Activated CD8-positive, alpha-beta memory T cell treated with anti-CD3 and anti-CD28 coated beads, Interleukin-2, amount 10 ng/mL, durations not matched to agents 7 days and 5 days (primary cell): ENCODE measurements around the gene GDI1. TPM values are rescaled to one million over a fixed set of nuclear protein-coding genes. Genes with fewer than 3 reads are reported as not detected.

ENCODE experiments used
- ATAC-seq: fragments of 150-1000 bp; cut with Tn5 transposase; one replicate; pipeline ENCODE4 v1.10.0; 2021; ENCODE audit warnings: moderate library complexity
- CTCF ChIA-PET: fragments of 350-600 bp; sonication (Branson Sonifier 250); formaldehyde crosslinking; loops from one replicate; lab custom pipeline; 2021; ENCODE audit warnings: antibody characterized with exemption; lab: Charles Lee
- DNase-seq: peaks from one replicate; pipeline ENCODE4 v3.0.0-alpha.2; 2020
- H3K27ac Mint-ChIP-seq: one replicate; pipeline ENCODE4 v1.8.0; 2021; ENCODE audit warnings: mild to moderate bottlenecking, mixed read lengths
- H3K27me3 Mint-ChIP-seq: one replicate; pipeline ENCODE4 v1.8.0; 2021; ENCODE audit warnings: mixed read lengths
- H3K36me3 Mint-ChIP-seq: one replicate; pipeline ENCODE4 v1.8.0; 2021; ENCODE audit warnings: mild to moderate bottlenecking, mixed read lengths
- H3K4me1 Mint-ChIP-seq: one replicate; pipeline ENCODE4 v1.8.0; 2021; ENCODE audit warnings: mixed read lengths
- H3K4me3 Mint-ChIP-seq: one replicate; pipeline ENCODE4 v1.8.0; 2021; ENCODE audit warnings: mild to moderate bottlenecking, moderate library complexity, mixed read lengths
- H3K9me3 Mint-ChIP-seq: one replicate; pipeline ENCODE4 v1.8.0; 2022; ENCODE audit warnings: low read depth, mixed read lengths
- total RNA-seq, 2 experiments: library from RNA; stranded (reverse); gene quantifications; one replicate each; pipeline ENCODE4 v1.2.3, GENCODE V29; 2021

The GDI1 gene
- total RNA-seq, 2 experiments from 2014 or later = 99.0 to 117 TPM

- Mint-ChIP-seq H3K36me3 (peaks cover 2% of the 10 kb centered on the region), H3K27ac (peak overlapping the region; percentile 76), H3K27me3 (no peaks in the 10 kb centered on the region), H3K4me1 (peaks cover 29% of the 10 kb centered on the region), H3K4me3 (peak overlapping the region; percentile 77), H3K9me3 (no peaks in the 10 kb centered on the region)
- ATAC-seq (no peak), DNase-seq (no peak)
- CTCF ChIA-PET = interaction anchor here (1.0 to 1.6 kb wide), 2 partner anchors 19 to 49 kb away, joined by 4 read pairs; partner anchors contain the start of gene PLXNA3
Observed at GRCh38 chrX:154477891-154478477, 41.0 kb downstream of the GDI1 start.

GRCh38 chrX:154478728-154479622, 42.0 kb downstream of the GDI1 start, which contains the start of gene LAGE3:
TSS of gene LAGE3 (minus strand) at chrX:154479281. CDS start at chrX:154478915, 366 bp downstream.
- Mint-ChIP-seq H3K36me3 (peaks cover 4% of the 10 kb centered on the region), H3K27ac (peak within 1 kb of the TSS; percentile 85), H3K27me3 (no peaks in the 10 kb centered on the region), H3K4me1 (peaks cover 30% of the 10 kb centered on the region), H3K9me3 (no peaks in the 10 kb centered on the region), H3K4me3 (peak within 1 kb of the TSS; percentile 77)
- CTCF ChIA-PET = interaction anchor here (1.0 kb wide), 1 partner anchor 48 kb away, joined by 4 read pairs; no protein-coding TSS in a partner anchor
- ATAC-seq (peak; percentile 96), DNase-seq (peak; percentile 95)

GRCh38 chrX:154481195-154481594, 44.2 kb downstream of the GDI1 start:
- no peak overlapping the region for H3K27ac Mint-ChIP-seq
- no peaks in the 10 kb centered on the region for H3K27me3 Mint-ChIP-seq
- no peak overlapping the region for H3K4me3 Mint-ChIP-seq
- DNase-seq = no peak
- no peak for ATAC-seq
- H3K9me3 Mint-ChIP-seq = no peaks in the 10 kb centered on the region
- H3K4me1 Mint-ChIP-seq = peaks cover 35% of the 10 kb centered on the region
- H3K36me3 Mint-ChIP-seq = peaks cover 2% of the 10 kb centered on the region
- CTCF ChIA-PET = interaction anchor here (1.2 kb wide), 1 partner anchor 108 kb away, joined by 3 read pairs; no protein-coding TSS in a partner anchor

GRCh38 chrX:154481911-154482601, 45.1 kb downstream of the GDI1 start:
- CTCF ChIA-PET = interaction anchor here (0.6 to 1.2 kb wide), 2 partner anchors 108 to 819 kb away, joined by 3 to 6 read pairs; no protein-coding TSS in a partner anchor
- no peaks in the 10 kb centered on the region for H3K9me3 Mint-ChIP-seq
- peaks cover 2% of the 10 kb centered on the region for H3K36me3 Mint-ChIP-seq
- H3K27me3 Mint-ChIP-seq = no peaks in the 10 kb centered on the region
- ATAC-seq (no peak), DNase-seq (no peak)
- H3K4me3 Mint-ChIP-seq = peak overlapping the region; percentile 9
- H3K27ac Mint-ChIP-seq = no peak overlapping the region
- peaks cover 30% of the 10 kb centered on the region for H3K4me1 Mint-ChIP-seq

- no peak for ATAC-seq
- CTCF ChIA-PET = interaction anchor here (0.6 kb wide), 1 partner anchor 820 kb away, joined by 6 read pairs; no protein-coding TSS in a partner anchor
- H3K27ac Mint-ChIP-seq = no peak overlapping the region
- H3K36me3 Mint-ChIP-seq = peaks cover 2% of the 10 kb centered on the region
- no peak for DNase-seq
- no peak overlapping the region for H3K4me3 Mint-ChIP-seq
- peaks cover 27% of the 10 kb centered on the region for H3K4me1 Mint-ChIP-seq
- no peaks in the 10 kb centered on the region for H3K9me3 Mint-ChIP-seq
- no peaks in the 10 kb centered on the region for H3K27me3 Mint-ChIP-seq
Observed at GRCh38 chrX:154482786-154483185, 45.8 kb downstream of the GDI1 start.

GRCh38 chrX:154483325-154483724, 46.4 kb downstream of the GDI1 start:
- no peak for DNase-seq
- peaks cover 28% of the 10 kb centered on the region for H3K4me1 Mint-ChIP-seq
- no peak overlapping the region for H3K27ac Mint-ChIP-seq
- H3K4me3 Mint-ChIP-seq = no peak overlapping the region
- no peak for ATAC-seq
- CTCF ChIA-PET = interaction anchor here (1.3 kb wide), 1 partner anchor 85 kb away, joined by 3 read pairs; the partner anchor contains the start of gene RPL10
- H3K9me3 Mint-ChIP-seq = no peaks in the 10 kb centered on the region
- H3K36me3 Mint-ChIP-seq = peaks cover 2% of the 10 kb centered on the region
- no peaks in the 10 kb centered on the region for H3K27me3 Mint-ChIP-seq

GRCh38 chrX:154484255-154485149, 47.5 kb downstream of the GDI1 start:
- Mint-ChIP-seq H3K4me1 (peaks cover 36% of the 10 kb centered on the region), H3K9me3 (no peaks in the 10 kb centered on the region), H3K36me3 (peaks cover 2% of the 10 kb centered on the region), H3K27me3 (no peaks in the 10 kb centered on the region), H3K4me3 (no peak overlapping the region), H3K27ac (no peak overlapping the region)
- ATAC-seq (no peak), DNase-seq (no peak)
- CTCF ChIA-PET = interaction anchor here (1.3 kb wide), 2 partner anchors 43 to 86 kb away, joined by 3 read pairs; partner anchors contain the start of gene RPL10

GRCh38 chrX:154485150-154486051, 48.4 kb downstream of the GDI1 start:
- H3K27me3 Mint-ChIP-seq = no peaks in the 10 kb centered on the region
- peaks cover 37% of the 10 kb centered on the region for H3K4me1 Mint-ChIP-seq
- H3K9me3 Mint-ChIP-seq = no peaks in the 10 kb centered on the region
- DNase-seq = no peak
- H3K36me3 Mint-ChIP-seq = peaks cover 2% of the 10 kb centered on the region
- H3K27ac Mint-ChIP-seq = peak overlapping the region; percentile 76
- CTCF ChIA-PET = interaction anchor here (1.0 to 1.6 kb wide), 3 partner anchors 42 to 56 kb away, joined by 3 read pairs; no protein-coding TSS in a partner anchor
- H3K4me3 Mint-ChIP-seq = peak overlapping the region; percentile 61
- ATAC-seq = no peak

GRCh38 chrX:154486052-154486395, 49.1 kb downstream of the GDI1 start:
- ATAC-seq (peak; percentile 4), DNase-seq (peak; percentile 56)
- Mint-ChIP-seq H3K4me1 (peaks cover 39% of the 10 kb centered on the region), H3K9me3 (no peaks in the 10 kb centered on the region), H3K36me3 (peaks cover 2% of the 10 kb centered on the region), H3K27ac (no peak overlapping the region), H3K27me3 (no peaks in the 10 kb centered on the region), H3K4me3 (peak overlapping the region; percentile 63)
- CTCF ChIA-PET = interaction anchor here (1.0 to 1.6 kb wide), 4 partner anchors 42 to 113 kb away, joined by 3 read pairs; no protein-coding TSS in a partner anchor

GRCh38 chrX:154486396-154487207, 49.6 kb downstream of the GDI1 start, which contains the start of gene UBL4A:
TSS of gene UBL4A (minus strand) at chrX:154486615. CDS start at chrX:154486584, 31 bp downstream.
- DNase-seq (peak; percentile 62), ATAC-seq (peak; percentile 27)
- CTCF ChIA-PET = interaction anchor here (1.0 to 1.6 kb wide), 3 partner anchors 46 to 113 kb away, joined by 3 read pairs; no protein-coding TSS in a partner anchor
- Mint-ChIP-seq H3K4me1 (peaks cover 41% of the 10 kb centered on the region), H3K27ac (peak within 1 kb of the TSS; percentile 76), H3K27me3 (no peaks in the 10 kb centered on the region), H3K36me3 (peaks cover 2% of the 10 kb centered on the region), H3K4me3 (peak within 1 kb of the TSS; percentile 63), H3K9me3 (no peaks in the 10 kb centered on the region)
